ENCODE measurements around the gene ISLR. TPM values are rescaled to one million over a fixed set of nuclear protein-coding genes. Genes with fewer than 3 reads are reported as not detected.

Gene ISLR
- total RNA-seq = 77.5 and 106 TPM in 2 replicates

- peaks cover 32% of the 10 kb centered on the region for H3K4me1 ChIP-seq (ENCODE audit: insufficient read depth, low read length)
- H3K27me3 ChIP-seq (ENCODE audit: insufficient read depth, low read length) = no peaks in the 10 kb centered on the region
- H3K79me2 ChIP-seq (ENCODE audit: insufficient read depth, low read length) = no peaks in the 10 kb centered on the region
- no peaks in the 10 kb centered on the region for H4K20me1 ChIP-seq (ENCODE audit: insufficient read depth, low read length)
- DNase-seq (ENCODE audit: insufficient read length, low spot score, missing footprints) = peak; percentile 90
- peak within 1 kb of the TSS; percentile 87 for H2AFZ ChIP-seq (ENCODE audit: low read length)
- peak within 1 kb of the TSS; percentile 31 for H3K4me3 ChIP-seq (ENCODE audit: insufficient read depth, low read length)
- no peaks in the 10 kb centered on the region for H3K36me3 ChIP-seq (ENCODE audit: insufficient read depth, low read length)
- peak within 1 kb of the TSS; percentile 59 for H3K4me2 ChIP-seq (ENCODE audit: insufficient read depth, low read length)
- no peak within 1 kb of the TSS for H3K27ac ChIP-seq (ENCODE audit: low read depth, low read length)
- H3K9me3 ChIP-seq (ENCODE audit: low read depth, low read length) = no peaks in the 10 kb centered on the region
- TF ChIP-seq CTCF (IDR thresholded peaks at IDR 0.05; ENCODE audit: extremely low read depth, low read depth, low read length) = no peak
These were observed at the start of gene ISLR for GRCh38 chr15:74173380-74174218. ISLR (plus strand) TSS chr15:74173710; CDS start chr15:74174859, 1,149 bp downstream.

- DNase-seq (ENCODE audit: insufficient read length, low spot score, missing footprints) = no peak
- peaks cover 9% of the 10 kb centered on the region for H3K4me1 ChIP-seq (ENCODE audit: insufficient read depth, low read length)
- no peaks in the 10 kb centered on the region for H3K79me2 ChIP-seq (ENCODE audit: insufficient read depth, low read length)
- H3K27ac ChIP-seq (ENCODE audit: low read depth, low read length) = no peak overlapping the region
- H2AFZ ChIP-seq (ENCODE audit: low read length) = no peak overlapping the region
- H3K27me3 ChIP-seq (ENCODE audit: insufficient read depth, low read length) = peaks cover 68% of the 10 kb centered on the region
- H3K4me2 ChIP-seq (ENCODE audit: insufficient read depth, low read length) = no peak overlapping the region
- no peaks in the 10 kb centered on the region for H3K9me3 ChIP-seq (ENCODE audit: low read depth, low read length)
- H3K36me3 ChIP-seq (ENCODE audit: insufficient read depth, low read length) = no peaks in the 10 kb centered on the region
- no peaks in the 10 kb centered on the region for H4K20me1 ChIP-seq (ENCODE audit: insufficient read depth, low read length)
- TF ChIP-seq CTCF (IDR thresholded peaks at IDR 0.05; ENCODE audit: extremely low read depth, low read depth, low read length) = no peak
- no peak overlapping the region for H3K4me3 ChIP-seq (ENCODE audit: insufficient read depth, low read length)
These were observed 49.3 kb upstream of the ISLR start for GRCh38 chr15:74124196-74124595.

GRCh38 chr15:74124759-74125158 is 48.8 kb upstream of the ISLR start:
- Histone ChIP-seq H3K4me2 (ENCODE audit: insufficient read depth, low read length) (no peak overlapping the region), H3K79me2 (ENCODE audit: insufficient read depth, low read length) (no peaks in the 10 kb centered on the region), H2AFZ (ENCODE audit: low read length) (no peak overlapping the region), H3K27ac (ENCODE audit: low read depth, low read length) (no peak overlapping the region), H3K4me1 (ENCODE audit: insufficient read depth, low read length) (peaks cover 9% of the 10 kb centered on the region), H3K27me3 (ENCODE audit: insufficient read depth, low read length) (peaks cover 74% of the 10 kb centered on the region), H4K20me1 (ENCODE audit: insufficient read depth, low read length) (no peaks in the 10 kb centered on the region), H3K36me3 (ENCODE audit: insufficient read depth, low read length) (no peaks in the 10 kb centered on the region), H3K4me3 (ENCODE audit: insufficient read depth, low read length) (no peak overlapping the region), H3K9me3 (ENCODE audit: low read depth, low read length) (no peaks in the 10 kb centered on the region)
- TF ChIP-seq CTCF (IDR thresholded peaks at IDR 0.05; ENCODE audit: extremely low read depth, low read depth, low read length) = no peak
- no peak for DNase-seq (ENCODE audit: insufficient read length, low spot score, missing footprints)

GRCh38 chr15:74127255-74127953 is 46.1 kb upstream of the ISLR start:
- Histone ChIP-seq H3K4me2 (ENCODE audit: insufficient read depth, low read length) (peak overlapping the region; percentile 84), H3K4me3 (ENCODE audit: insufficient read depth, low read length) (peak overlapping the region; percentile 66), H2AFZ (ENCODE audit: low read length) (peak overlapping the region; percentile 59), H3K36me3 (ENCODE audit: insufficient read depth, low read length) (no peaks in the 10 kb centered on the region), H3K27me3 (ENCODE audit: insufficient read depth, low read length) (peaks cover 79% of the 10 kb centered on the region), H3K27ac (ENCODE audit: low read depth, low read length) (no peak overlapping the region), H3K4me1 (ENCODE audit: insufficient read depth, low read length) (peaks cover 9% of the 10 kb centered on the region), H3K9me3 (ENCODE audit: low read depth, low read length) (no peaks in the 10 kb centered on the region), H4K20me1 (ENCODE audit: insufficient read depth, low read length) (peaks cover 3% of the 10 kb centered on the region), H3K79me2 (ENCODE audit: insufficient read depth, low read length) (no peaks in the 10 kb centered on the region)
- TF ChIP-seq CTCF (IDR thresholded peaks at IDR 0.05; ENCODE audit: extremely low read depth, low read depth, low read length) = peak; percentile 82
- DNase-seq (ENCODE audit: insufficient read length, low spot score, missing footprints) = peak; percentile 98
